AG04450 (cell line): ENCODE measurements around the gene GAREM1. TPM values are rescaled to one million over a fixed set of nuclear protein-coding genes. Genes with fewer than 3 reads are reported as not detected.

Experiments used
- CTCF ChIA-PET: fragments of 300-600, 350-600 bp; formaldehyde crosslinking; extraction: SDS; loops from one replicate; lab custom pipeline; 2022; ENCODE audit warnings: antibody characterized with exemption, inconsistent platforms; lab: Charles Lee
- POLR2A ChIA-PET: fragments of 350-600 bp; formaldehyde crosslinking; extraction: SDS; loops from one replicate; lab custom pipeline; 2021; ENCODE audit warnings: antibody characterized with exemption, inconsistent platforms; lab: Yijun Ruan, JAX
- DNase-seq: peaks from one replicate; pipeline ENCODE4 v3.0.0-alpha.2; 2011; ENCODE audit warnings: low read depth, low spot score
- H3K27ac ChIP-seq: one replicate; pipeline ENCODE4 v1.5.1; 2012; ENCODE audit warnings: low read depth, low read length, control low read depth
- H3K27me3 ChIP-seq: one replicate; pipeline ENCODE4 v1.6.0; 2012; ENCODE audit warnings: low read length; ENCODE audit not compliant: control insufficient read depth, insufficient read depth
- H3K4me3 ChIP-seq: 2 replicates; pipeline ENCODE4 v1.5.1; 2011; ENCODE audit warnings: mild to moderate bottlenecking, low read depth, low read length, control low read depth
- H3K9me3 ChIP-seq: 2 replicates; pipeline ENCODE4 v1.5.1; 2012; ENCODE audit warnings: low read length; ENCODE audit not compliant: control insufficient read depth, insufficient read depth
- CTCF ChIP-seq: IDR thresholded peaks from 2 replicates; pipeline ENCODE4 v1.5.1; 2011; ENCODE audit warnings: low read depth, low read length, control low read depth, inconsistent platforms
- polyA plus RNA-seq: library from polyadenylated mRNA; depleted of rRNA; stranded (reverse); fragments of >200 nt; gene quantifications from 2 replicates; pipeline ENCODE4 v1.2.3, GENCODE V29; 2011

GAREM1 gene
- polyA plus RNA-seq, 1 experiment, result 3.4 TPM

- POLR2A ChIA-PET, result no interaction called here
- no peak for DNase-seq
- Histone ChIP-seq H3K27ac (no peak overlapping the region), H3K4me3 (no peak overlapping the region), H3K9me3 (no peaks in the 10 kb centered on the region), H3K27me3 (no peaks in the 10 kb centered on the region)
- no peak for TF ChIP-seq CTCF
- CTCF ChIA-PET, result interaction anchor here (1.0 kb wide), 1 partner anchor 11 kb away, joined by 3 read pairs; no protein-coding TSS in a partner anchor
Observed at GRCh38 chr18:32401621-32402020, 69.1 kb downstream of the GAREM1 start.

- Histone ChIP-seq H3K27me3 (no peaks in the 10 kb centered on the region), H3K9me3 (no peaks in the 10 kb centered on the region), H3K27ac (no peak overlapping the region), H3K4me3 (no peak overlapping the region)
- no peak for DNase-seq
- ChIA-PET POLR2A (no interaction called here), CTCF (interaction anchor here (1.1 to 1.5 kb wide), 2 partner anchors 10 to 78 kb away, joined by 3 to 4 read pairs; no protein-coding TSS in a partner anchor)
- no peak for TF ChIP-seq CTCF
Observed at GRCh38 chr18:32393407-32393806, 77.3 kb downstream of the GAREM1 start.

- no peak for DNase-seq
- H3K27ac ChIP-seq, result no peak overlapping the region
- H3K9me3 ChIP-seq, result no peaks in the 10 kb centered on the region
- ChIA-PET POLR2A (no interaction called here), CTCF (interaction anchor here (2.3 kb wide), 1 partner anchor 101 kb away, joined by 9 read pairs; no protein-coding TSS in a partner anchor)
- H3K27me3 ChIP-seq, result no peaks in the 10 kb centered on the region
- no peak overlapping the region for H3K4me3 ChIP-seq
- TF ChIP-seq CTCF, result no peak
Observed at GRCh38 chr18:32391126-32391525, 79.6 kb downstream of the GAREM1 start.

DNA sequence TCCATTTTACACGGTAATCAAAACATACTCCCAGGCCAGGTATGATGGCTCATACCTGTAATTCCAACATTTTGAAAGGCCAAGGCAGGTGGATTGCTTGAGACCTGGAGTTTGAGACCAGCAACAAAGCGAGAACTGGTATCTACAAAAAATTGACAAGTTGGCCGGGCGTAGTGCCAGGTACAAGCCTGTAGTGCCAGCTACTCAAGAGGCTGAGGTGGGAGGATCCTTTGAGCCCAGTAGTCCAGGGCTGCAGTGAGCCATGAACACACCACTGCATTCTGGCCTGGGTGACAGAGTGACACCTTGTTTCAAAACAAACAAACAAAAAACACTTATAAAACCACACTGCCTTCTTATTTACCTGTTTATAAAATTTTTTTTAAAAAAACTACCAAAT lies 80.8 kb downstream of the GAREM1 start:
- H3K4me3 ChIP-seq, result no peak overlapping the region
- no peak for TF ChIP-seq CTCF
- no peaks in the 10 kb centered on the region for H3K27me3 ChIP-seq
- no peak overlapping the region for H3K27ac ChIP-seq
- no peaks in the 10 kb centered on the region for H3K9me3 ChIP-seq
- POLR2A ChIA-PET, result no interaction called here
- CTCF ChIA-PET, result interaction anchor here (1.0 to 1.6 kb wide), 2 partner anchors 12 to 81 kb away, joined by 3 to 5 read pairs; partner anchors contain the start of gene GAREM1
- no peak for DNase-seq

- Histone ChIP-seq H3K4me3 (no peak overlapping the region), H3K27ac (no peak overlapping the region), H3K9me3 (no peaks in the 10 kb centered on the region), H3K27me3 (no peaks in the 10 kb centered on the region)
- ChIA-PET CTCF (interaction anchor here (1.6 kb wide), 1 partner anchor 82 kb away, joined by 5 read pairs; the partner anchor contains the start of gene GAREM1), POLR2A (no interaction called here)
- TF ChIP-seq CTCF, result no peak
- no peak for DNase-seq
Observed at GRCh38 chr18:32389191-32389590, 81.5 kb downstream of the GAREM1 start.
